HG02943 (cell line): ENCODE results near the gene MMP23B.
"Not testable (repeated sequence)": the region's sequence is repeated elsewhere in the genome, so short reads cannot be mapped to it uniquely, and the experiment has no call there.

Experiments used
- ATAC-seq: cut with Tn5 transposase; IDR thresholded peaks from one replicate; pipeline ENCODE4 v1.9.1; 2021; ENCODE audit warnings: mild to moderate bottlenecking, low read depth, moderate library complexity; ENCODE audit not compliant: unreplicated experiment

MMP23B gene

DNA sequence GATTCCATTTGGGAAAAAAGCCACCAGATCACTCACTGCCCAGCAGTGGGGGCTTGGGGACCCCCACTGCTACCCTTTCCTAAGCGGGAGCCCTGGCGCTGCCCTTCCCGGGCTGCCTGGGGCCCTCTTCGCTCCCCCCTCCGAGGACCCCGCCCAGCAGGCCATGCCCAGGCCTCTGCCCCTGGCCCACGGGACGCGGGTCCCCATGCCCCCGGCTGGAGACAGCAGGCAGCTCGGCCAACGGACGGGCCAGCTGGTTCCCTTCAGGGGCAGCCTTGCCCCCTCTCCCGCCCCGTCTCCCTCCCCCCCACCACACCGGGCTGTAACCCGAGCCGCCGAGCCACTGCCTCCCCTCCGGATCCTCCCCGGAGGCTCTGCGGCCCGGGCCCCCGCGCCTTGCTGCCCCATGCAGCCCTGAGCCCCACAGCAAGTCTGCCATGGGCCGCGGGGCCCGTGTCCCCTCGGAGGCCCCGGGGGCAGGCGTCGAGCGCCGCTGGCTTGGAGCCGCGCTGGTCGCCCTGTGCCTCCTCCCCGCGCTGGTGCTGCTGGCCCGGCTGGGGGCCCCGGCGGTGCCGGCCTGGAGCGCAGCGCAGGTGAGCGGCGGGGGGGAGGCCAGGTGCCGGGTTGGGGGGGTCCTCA lies at the start of gene MMP23B:
MMP23B (plus strand) TSS at position 392 of the 639 bp plus-strand sequence; CDS start at position 438, 46 bp downstream.
- ATAC-seq: no peak

GRCh38 chr1:1582585-1583346 lies 49.2 kb upstream of the MMP23B start:
- no peak for ATAC-seq

DNA sequence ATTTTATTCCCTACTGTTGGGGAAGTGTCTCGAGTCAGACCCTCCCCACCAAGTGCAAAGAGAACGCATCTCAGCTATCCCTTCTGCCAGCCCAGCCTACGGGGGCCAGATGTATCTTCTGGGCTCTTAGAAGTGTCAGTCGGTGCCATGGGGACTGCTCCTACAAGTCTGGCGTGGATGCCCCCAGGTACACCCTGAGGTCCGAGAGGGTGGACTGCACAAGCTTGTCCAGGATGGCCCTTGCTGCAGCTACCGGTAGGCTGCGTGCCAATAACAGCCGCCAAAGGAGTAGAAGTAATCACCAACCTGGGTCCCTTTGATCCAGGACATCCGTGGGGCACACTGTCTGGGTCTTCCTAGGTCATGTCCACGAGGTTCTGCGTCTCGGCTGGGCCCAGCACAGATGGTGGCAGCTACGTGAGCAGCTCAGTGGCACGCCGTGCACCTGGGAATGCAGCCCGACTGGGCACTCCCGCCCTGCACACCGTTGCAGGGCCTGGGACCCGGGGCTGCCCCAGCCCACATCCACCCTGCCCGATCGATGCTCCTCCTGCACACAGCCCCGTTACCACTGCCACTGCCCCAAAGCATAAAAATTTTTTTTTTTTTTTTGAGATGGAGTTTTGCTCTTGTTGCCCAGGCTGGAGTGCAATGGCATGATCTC lies 48.5 kb upstream of the MMP23B start:
- no peak for ATAC-seq

GRCh38 chr1:1591452-1591851 lies 40.5 kb upstream of the MMP23B start:
- ATAC-seq: no peak

DNA sequence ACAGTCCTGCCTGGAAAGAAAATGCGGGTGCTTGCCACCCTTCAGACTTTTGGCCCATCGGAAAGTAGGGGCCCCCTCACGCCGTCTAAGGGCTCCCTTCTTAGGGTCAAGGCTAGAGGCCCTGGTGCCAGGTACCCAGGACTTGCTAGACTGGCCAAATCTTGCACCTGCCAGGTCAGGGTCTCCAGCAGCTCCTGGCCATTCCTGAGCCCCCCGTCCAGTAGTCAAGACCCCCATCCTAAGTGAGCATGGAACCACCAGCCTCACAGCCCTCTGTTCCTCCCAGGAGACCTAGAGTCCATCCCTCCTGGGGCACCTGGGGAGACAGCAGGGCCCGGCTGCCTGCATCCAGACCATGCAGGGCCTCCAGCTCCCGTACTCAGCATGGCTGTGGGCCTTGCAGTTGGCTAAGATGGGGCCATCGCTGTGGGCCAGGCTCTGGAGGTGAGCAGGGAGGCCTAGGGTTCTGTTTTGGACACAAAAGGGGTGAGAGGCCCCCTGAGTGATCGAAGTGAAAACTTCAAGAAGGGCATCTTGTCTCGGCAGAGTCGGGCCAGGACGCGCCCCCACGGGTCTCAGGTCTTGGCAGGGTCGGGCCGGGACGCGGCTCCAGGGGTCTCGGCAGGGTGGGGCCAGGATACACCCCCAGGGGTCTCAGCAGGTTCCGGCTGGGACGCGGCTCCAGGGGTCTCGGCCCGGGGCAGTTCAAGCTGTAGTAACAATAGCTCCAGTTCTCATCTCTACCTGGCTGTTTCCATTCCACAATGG lies 38.0 kb upstream of the MMP23B start:
- ATAC-seq: no peak

- no peak for ATAC-seq
These were observed 37.2 kb upstream of the MMP23B start for GRCh38 chr1:1594602-1595260.

GRCh38 chr1:1595341-1595740 lies 36.6 kb upstream of the MMP23B start:
- ATAC-seq: not testable (repeated sequence)

DNA sequence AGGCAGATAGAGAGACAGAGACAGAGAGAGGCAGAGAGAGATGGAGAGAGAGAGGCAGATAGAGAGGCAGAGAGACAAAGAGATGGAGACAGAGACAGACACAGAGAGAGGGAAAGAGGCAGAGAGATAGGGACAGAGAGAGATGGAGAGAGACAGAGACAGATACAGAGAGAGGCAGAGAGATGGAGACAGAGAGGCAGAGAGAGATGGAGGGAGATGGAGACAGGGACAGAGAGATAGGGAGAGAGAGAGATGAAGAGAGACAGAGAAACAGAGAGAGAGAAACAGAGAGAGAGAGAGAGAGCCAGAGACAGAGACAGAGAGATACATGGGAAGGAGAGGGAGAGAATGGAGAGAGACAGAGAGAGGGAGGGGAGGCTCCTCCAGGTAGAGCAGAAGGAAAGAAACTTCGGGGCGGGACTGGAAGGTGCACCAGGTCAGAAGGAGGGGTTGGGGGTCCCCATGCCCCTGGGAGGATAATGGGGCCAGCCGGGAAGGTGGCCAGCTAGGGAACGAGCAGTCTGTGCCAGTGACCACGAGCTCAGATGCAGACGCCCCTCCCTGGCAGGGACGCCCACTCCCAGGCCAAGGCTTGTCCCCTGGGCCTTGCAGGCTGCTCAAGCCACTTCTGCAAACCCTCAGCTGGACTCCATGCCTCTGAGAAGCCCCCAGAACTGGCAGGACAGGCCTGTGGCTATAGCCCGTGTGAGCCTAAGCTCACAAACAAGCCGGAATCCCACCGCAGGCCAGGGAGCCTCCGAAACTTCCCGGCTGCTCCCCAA lies 35.3 kb upstream of the MMP23B start:
- ATAC-seq: no peak

DNA sequence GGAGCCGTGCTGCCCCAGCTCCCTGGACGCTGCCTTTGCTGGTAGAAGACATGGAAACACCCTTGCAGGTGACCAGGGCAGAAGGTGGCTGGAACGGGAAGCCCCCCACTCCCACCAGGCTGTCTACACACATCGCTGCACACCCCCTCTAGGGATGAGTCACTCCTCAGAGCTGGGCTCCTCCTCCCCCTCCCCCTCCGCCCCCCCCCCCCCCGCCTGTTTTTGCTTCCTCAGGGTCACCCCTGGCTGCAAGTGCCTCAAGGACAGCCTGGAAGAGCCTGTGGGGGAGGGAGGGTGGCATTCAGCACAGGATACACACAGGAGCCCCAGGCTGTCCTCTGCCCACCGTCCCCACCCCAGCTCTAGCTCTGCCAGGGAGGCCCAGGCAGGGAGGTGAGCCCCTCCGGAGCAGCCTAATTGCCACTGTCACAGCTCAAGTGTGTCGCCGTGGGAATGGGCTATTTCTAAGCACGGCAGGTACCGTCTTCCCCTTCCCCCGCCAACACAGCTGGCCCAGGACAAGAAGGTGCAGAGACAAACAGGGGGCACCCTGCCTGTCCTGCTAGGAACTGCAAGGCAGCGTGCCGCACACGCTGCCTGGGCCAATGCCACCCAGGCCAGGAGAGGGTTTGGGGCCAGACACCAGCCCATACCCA lies 34.6 kb upstream of the MMP23B start:
- no peak for ATAC-seq

DNA sequence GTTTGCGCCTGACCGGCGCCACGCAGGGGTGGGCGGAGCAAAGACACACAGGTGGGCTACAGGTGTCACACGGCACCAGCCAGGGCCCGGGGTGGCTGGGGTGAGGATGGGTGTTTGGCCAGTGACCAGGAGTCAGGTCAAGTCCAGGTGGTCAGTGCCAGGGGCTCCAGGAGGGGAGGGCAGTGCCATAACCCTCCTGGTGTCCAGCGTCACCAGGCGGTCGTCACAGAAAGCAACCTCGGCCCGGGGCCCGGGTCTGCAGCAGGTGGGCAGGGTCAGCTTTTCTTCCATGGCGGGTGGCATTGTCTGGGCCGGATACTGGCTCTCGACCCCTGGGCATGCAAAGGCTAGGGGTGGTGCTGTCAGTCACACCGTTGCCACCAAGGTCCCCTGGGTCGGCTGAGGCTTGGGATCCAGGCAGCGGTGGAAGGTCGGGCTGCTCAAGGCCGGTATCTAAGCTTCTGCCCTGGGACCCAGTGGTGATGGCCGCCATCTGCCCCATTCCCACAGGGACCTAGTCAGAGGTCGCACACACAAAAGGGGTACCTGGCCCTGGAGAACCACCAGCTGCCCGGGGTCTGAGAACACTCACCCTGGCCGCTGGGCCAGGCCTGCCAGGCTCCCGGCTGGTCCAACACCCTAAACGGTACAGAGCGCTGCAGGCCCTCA lies 33.8 kb upstream of the MMP23B start:
- ATAC-seq: no peak

GRCh38 chr1:1598720-1599029 lies 33.3 kb upstream of the MMP23B start:
- ATAC-seq: no peak

DNA sequence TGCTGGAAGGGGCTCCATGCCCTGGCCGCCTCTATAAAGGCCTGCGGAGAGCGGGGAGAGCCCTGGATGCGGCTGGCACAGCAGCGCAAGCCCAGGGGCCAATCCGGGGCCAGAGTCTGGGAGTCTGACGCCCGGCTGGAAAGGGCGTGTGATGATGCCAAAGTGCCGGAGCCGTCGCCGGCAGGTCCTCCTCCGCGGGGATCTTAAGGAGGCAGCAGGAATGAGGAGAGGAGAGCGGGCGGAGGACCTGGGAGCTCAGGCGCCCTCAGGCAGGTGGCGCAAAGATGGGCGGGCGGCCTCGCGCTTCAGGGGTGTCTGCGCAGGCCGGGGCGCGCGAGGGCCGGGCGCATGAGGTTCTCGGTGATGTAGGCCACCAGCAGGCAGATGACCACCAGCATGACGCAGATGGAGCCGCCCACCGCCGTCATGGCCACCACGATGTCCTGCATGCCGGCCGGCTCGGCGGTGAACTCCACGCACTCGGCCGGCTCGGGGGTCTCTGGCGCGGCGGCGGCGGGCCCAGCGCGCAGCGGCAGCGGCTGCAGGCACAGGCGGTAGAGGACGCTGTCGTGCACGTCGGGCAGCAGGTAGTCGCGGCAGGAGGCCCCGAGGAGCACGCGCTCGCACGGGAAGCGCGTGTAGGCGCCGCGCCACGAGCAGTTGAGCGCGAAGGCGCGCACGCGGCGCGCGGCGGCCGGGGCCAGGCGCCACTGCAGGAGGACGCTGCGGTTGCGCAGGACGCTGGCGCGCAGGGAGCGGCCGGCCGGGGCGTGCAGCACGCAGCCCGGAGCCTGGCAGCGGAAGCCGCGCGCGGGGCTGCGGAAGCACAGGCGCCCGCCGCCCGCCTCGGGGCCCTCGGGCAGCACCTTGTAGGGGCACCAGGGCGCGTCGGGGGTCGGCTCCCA lies 32.7 kb upstream of the MMP23B start:
- ATAC-seq: no peak

DNA sequence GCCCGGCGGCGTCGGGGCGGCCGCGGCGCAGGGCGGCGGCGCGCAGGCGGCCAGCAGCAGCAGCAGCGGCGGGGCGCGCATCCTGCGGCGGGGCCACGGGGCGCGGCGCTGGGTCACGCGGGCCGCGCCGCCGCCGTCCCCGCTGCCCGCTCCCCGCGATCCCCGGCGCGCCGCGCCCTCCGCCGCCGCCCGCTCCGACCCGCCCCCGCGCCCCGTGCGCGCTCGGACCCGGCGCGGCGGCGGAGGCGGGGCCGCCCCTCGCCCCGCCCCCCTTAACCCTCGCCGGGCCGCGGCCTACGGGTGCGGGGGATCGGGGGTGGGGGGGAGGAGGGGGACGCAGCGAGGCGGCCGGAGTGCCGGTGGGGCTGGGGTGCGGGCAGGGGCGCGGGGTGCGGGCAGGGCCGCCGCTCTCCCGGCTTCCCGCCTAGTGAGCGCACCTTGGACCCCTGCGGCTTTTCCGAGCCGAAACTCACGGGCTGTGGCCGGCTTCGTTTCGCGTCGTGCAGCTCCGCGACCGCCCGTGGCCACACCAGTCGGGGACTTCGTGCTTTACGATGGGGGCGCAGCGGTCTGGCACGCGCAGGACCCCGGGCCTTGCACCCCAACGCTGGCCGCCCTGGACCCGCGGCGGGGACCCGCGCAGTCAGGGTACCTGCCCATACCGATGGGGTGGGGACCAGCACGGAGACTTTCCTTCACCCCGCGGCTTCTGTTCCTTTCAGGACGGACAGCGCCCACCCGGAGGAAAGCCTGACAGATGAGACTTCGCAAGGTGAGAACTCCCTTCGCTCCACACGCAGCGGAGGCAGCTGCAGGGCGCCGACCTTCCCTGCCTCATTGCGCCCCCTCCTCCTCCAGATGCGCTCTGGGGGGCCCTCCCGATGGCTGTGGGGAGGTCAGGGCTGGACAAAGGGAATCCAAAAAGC lies 31.8 kb upstream of the MMP23B start, which contains the start of gene FNDC10:
FNDC10 (minus strand) TSS at position 201 of the 926 bp plus-strand sequence; CDS start at position 81, 120 bp downstream.
- ATAC-seq: no peak

DNA sequence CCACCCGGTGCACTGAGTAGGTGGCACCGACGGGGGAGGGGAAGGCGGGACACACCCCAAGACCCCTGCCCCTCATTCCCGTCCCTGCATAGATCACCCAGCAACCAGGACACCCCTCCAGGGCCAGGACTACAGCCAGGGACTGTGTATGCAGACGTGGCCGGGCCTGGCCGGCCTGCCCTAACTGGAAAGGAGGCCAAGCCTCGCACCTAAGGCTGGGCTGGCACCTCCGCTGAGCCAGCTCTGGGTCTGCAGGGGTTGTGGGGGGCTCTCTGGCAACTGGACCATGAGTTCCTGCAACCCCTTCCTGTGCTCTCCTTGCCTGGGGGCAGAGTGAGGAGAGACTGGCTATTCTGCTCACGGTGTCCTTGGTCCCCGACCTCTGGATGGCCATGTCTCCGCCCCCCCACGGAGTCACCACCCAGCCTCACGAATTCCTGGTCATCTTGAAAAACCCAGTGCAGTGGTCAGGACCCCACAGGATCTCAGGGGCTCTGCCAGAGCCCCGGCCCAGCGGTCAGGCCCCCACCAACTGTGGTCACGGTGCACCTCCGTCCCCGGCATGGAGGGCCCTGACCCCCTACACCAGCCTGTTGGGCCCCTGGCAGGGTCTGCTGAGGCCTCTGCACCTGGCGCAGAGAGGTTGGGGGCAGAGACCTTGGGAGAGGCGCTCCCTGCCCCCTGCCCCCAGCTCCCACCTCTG lies 31.0 kb upstream of the MMP23B start:
- no peak for ATAC-seq

GRCh38 chr1:1601564-1602303 lies 30.2 kb upstream of the MMP23B start:
- ATAC-seq: no peak
